ENCODE measurements around the gene CYSLTR2. TPM values are rescaled to one million over a fixed set of nuclear protein-coding genes. Genes with fewer than 3 reads are reported as not detected.
A peak's percentile ranks its signal among the peaks of the same experiment; 100 is the strongest.

The CYSLTR2 gene, protein sequence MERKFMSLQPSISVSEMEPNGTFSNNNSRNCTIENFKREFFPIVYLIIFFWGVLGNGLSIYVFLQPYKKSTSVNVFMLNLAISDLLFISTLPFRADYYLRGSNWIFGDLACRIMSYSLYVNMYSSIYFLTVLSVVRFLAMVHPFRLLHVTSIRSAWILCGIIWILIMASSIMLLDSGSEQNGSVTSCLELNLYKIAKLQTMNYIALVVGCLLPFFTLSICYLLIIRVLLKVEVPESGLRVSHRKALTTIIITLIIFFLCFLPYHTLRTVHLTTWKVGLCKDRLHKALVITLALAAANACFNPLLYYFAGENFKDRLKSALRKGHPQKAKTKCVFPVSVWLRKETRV
- total RNA-seq (1 to 10 TPM; 5.0 to 8.3 (median 6.3) TPM), polyA plus RNA-seq (1 to 10 TPM in 1 of 3 donors, under 1 TPM in 2; 0.61 to 1.3 (median 0.98) TPM)
- long read RNA-seq, donor 1, full-length matches to known transcripts: 1 of 1 reads
- long read RNA-seq, donor 1, partial matches to known transcripts: 0 of 1 reads
- long read RNA-seq, donor 1, other reads (novel, unspliced or antisense): 0 of 1 reads
- long read RNA-seq, donor 2, full-length matches to known transcripts: 2 of 2 reads
- long read RNA-seq, donor 2, partial matches to known transcripts: 0 of 2 reads
- long read RNA-seq, donor 2, other reads (novel, unspliced or antisense): 0 of 2 reads

DNA sequence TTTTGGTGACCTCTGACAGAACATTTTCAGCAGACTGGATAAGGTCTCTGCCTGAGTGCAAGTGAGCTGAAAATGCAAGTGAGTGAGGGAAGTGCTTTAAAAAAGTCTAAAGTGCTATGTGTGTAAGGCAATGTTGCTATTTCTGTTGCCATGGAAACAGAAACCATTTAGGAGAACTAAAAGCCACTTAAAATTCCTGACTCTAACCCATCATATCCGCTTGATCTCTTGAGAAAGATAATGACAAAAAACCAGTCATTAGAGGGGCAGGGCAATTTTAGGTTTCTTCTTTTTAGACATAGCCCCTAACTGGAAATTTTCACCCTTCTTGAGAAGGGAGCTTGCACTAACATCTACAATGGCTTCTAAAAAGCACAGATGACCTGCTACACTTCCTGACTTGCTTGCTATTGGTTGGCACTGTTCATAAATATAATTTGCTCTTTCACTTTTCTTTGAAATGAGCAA is at the start of gene CYSLTR2:
Gene CYSLTR2, plus strand, starts transcription at position 458 of the 468 bp plus-strand sequence. CDS start 52,889 bp downstream, outside the sequence.
- Histone ChIP-seq H3K27ac (peak within 1 kb of the TSS; percentile 48 to 81 (median 72)), H3K36me3 (no peaks in the 10 kb centered on the region), H3K4me1 (peaks cover 7 to 54% (median 21%) of the 10 kb centered on the region in 6 donors), H3K4me3 (peak within 1 kb of the TSS; percentile 8 to 63 (median 22)), H3K9me3 (no peaks in the 10 kb centered on the region), H3K27me3 (replicated peaks in 1 of 7) (no peaks in the 10 kb centered on the region)
- DNase-seq: no peak
- TF ChIP-seq, protein P1, sequence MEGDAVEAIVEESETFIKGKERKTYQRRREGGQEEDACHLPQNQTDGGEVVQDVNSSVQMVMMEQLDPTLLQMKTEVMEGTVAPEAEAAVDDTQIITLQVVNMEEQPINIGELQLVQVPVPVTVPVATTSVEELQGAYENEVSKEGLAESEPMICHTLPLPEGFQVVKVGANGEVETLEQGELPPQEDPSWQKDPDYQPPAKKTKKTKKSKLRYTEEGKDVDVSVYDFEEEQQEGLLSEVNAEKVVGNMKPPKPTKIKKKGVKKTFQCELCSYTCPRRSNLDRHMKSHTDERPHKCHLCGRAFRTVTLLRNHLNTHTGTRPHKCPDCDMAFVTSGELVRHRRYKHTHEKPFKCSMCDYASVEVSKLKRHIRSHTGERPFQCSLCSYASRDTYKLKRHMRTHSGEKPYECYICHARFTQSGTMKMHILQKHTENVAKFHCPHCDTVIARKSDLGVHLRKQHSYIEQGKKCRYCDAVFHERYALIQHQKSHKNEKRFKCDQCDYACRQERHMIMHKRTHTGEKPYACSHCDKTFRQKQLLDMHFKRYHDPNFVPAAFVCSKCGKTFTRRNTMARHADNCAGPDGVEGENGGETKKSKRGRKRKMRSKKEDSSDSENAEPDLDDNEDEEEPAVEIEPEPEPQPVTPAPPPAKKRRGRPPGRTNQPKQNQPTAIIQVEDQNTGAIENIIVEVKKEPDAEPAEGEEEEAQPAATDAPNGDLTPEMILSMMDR (IDR thresholded peaks at IDR 0.05 in 8 of 11, conservative IDR thresholded peaks at IDR 0.05 in 3 of 11): no peak
- TF ChIP-seq POLR2A (IDR thresholded peaks at IDR 0.05) (no peak), POLR2AphosphoS5 (IDR thresholded peaks at IDR 0.05) (peak in 1 of 3 donors; percentile 33)
- 3 to 12% (median 7%) methylated on average over 1 of the region's 1 CpG for WGBS, 5 donors
- intact Hi-C loops (cut with DNase I; ENCODE audit: low total_unique reads): no loop called here

DNA sequence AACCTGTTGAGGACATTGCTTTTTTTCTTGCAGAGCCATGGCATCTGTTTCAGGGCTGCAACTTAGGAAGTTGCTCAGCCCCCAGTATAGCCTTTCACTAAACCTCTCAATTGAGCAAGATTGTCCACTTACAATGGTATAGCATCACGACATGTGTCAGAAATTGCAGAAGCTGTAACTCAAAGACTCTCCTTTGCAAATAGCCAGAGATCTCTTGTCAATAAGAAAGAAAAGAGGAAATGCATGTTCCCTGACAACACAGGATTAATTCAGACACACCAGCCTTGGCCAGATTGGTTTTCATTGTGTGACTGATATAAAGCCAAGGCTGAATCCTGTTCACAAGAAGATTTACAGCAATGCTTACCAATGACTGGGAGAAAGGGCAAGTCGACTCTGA is 38.7 kb upstream of the CYSLTR2 start:
- Histone ChIP-seq H3K27ac (peak overlapping the region in 1 of 8 donors; percentile 48), H3K27me3 (replicated peaks in 1 of 7) (no peaks in the 10 kb centered on the region), H3K36me3 (no peaks in the 10 kb centered on the region), H3K9me3 (peaks cover 3 to 32% (median 23%) of the 10 kb centered on the region in 8 donors), H3K4me3 (no peak overlapping the region), H3K4me1 (peaks cover 0 to 4% (median 0%) of the 10 kb centered on the region in 6 donors)
- TF ChIP-seq POLR2AphosphoS5 (IDR thresholded peaks at IDR 0.05) (no peak), POLR2A (IDR thresholded peaks at IDR 0.05) (no peak)
- TF ChIP-seq, protein P1 (IDR thresholded peaks at IDR 0.05 in 8 of 11, conservative IDR thresholded peaks at IDR 0.05 in 3 of 11): no peak
- WGBS, 5 donors: 31 to 50% (median 45%) methylated on average over 2 of the region's 2 CpGs
- DNase-seq: no peak
- intact Hi-C loops (cut with DNase I; ENCODE audit: low total_unique reads): no loop called here

DNA sequence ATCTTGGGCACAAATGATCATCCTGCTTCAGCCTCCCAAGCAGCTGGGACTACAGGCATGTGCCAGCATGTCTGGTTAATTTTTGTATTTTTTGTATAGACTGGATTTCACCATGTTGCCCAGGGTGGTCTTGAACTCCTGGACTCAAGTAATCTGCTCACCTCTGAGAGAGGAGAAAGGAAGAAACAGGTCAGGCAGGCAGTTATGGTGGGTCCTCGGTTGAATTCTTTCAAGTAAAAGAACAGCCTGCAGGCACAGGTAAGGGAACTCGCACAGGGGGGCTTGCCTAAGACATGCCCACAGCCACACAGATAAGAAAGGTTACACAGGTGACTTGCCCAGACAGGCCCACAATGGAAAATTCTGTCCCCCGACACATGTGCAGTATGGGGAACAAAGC is 34.8 kb upstream of the CYSLTR2 start:
- 94 to 99% (median 98%) methylated on average over 3 of the region's 3 CpGs for WGBS, 5 donors
- DNase-seq: no peak
- Histone ChIP-seq H3K36me3 (no peaks in the 10 kb centered on the region), H3K27ac (no peak overlapping the region), H3K4me1 (peaks cover 0 to 4% (median 0%) of the 10 kb centered on the region in 6 donors), H3K27me3 (replicated peaks in 1 of 7) (no peaks in the 10 kb centered on the region), H3K4me3 (no peak overlapping the region), H3K9me3 (peaks cover 3 to 57% (median 46%) of the 10 kb centered on the region in 8 donors)
- TF ChIP-seq POLR2A (IDR thresholded peaks at IDR 0.05): no peak
- no peak for TF ChIP-seq POLR2AphosphoS5 (IDR thresholded peaks at IDR 0.05)
- TF ChIP-seq, protein P1 (IDR thresholded peaks at IDR 0.05 in 8 of 11, conservative IDR thresholded peaks at IDR 0.05 in 3 of 11): no peak
- intact Hi-C loops (cut with DNase I; ENCODE audit: low total_unique reads): no loop called here

DNA sequence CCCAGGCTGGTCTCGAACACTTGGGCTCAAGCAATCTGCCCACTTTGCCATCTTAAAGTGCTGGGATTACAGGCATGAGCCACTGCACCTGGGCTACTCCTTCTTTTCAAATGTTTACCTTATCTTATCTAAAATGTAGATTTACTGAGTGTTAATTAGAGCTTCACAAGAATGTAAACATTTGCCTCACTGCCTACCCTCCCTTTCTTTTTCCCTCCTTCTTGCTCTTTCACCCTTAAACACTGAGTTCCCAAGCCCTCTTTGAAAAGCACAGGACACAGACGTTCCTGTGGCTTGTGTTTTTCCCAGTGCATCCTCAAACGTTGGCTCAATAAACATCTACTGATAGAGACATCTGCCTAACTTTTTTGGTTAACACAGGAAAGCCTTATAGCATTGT is 32.7 kb upstream of the CYSLTR2 start:
- Histone ChIP-seq H3K27ac (no peak overlapping the region), H3K4me1 (peaks cover 0 to 16% (median 8%) of the 10 kb centered on the region in 6 donors), H3K36me3 (no peaks in the 10 kb centered on the region), H3K4me3 (no peak overlapping the region), H3K27me3 (replicated peaks in 1 of 7) (no peaks in the 10 kb centered on the region), H3K9me3 (peaks cover 3 to 57% (median 46%) of the 10 kb centered on the region in 8 donors)
- intact Hi-C loops (cut with DNase I; ENCODE audit: low total_unique reads): no loop called here
- TF ChIP-seq POLR2A (IDR thresholded peaks at IDR 0.05): no peak
- TF ChIP-seq POLR2AphosphoS5 (IDR thresholded peaks at IDR 0.05): no peak
- TF ChIP-seq, protein P1 (IDR thresholded peaks at IDR 0.05 in 8 of 11, conservative IDR thresholded peaks at IDR 0.05 in 3 of 11): no peak
- DNase-seq: no peak
- 47 to 77% (median 69%) methylated on average over 3 of the region's 3 CpGs for WGBS, 5 donors
